Duodenal mucosa (tissue), 2 donors: ENCODE data around the gene TTC38.

Experiments
- H3K27ac ChIP-seq: one replicate; pipeline ENCODE4 v1.7.0; 2013; ENCODE audit warnings: low read depth, low read length
- H3K27me3 ChIP-seq, 2 donors: one replicate each; pipeline ENCODE4 v1.7.0; 2013; ENCODE audit warnings: low read length in 2 of 2, control low read depth in 1 of 2; ENCODE audit not compliant: insufficient read depth in 2 of 2, control insufficient read depth in 1 of 2
- H3K36me3 ChIP-seq, 2 donors: one replicate each; pipeline ENCODE4 v1.7.0; 2013; ENCODE audit warnings: low read length in 2 of 2, control low read depth in 1 of 2; ENCODE audit not compliant: insufficient read depth in 2 of 2, control insufficient read depth in 1 of 2
- H3K4me1 ChIP-seq, 2 donors: one replicate each; pipeline ENCODE4 v1.7.0; 2013; ENCODE audit warnings: low read length in 2 of 2, control low read depth in 1 of 2; ENCODE audit not compliant: insufficient read depth in 2 of 2, control insufficient read depth in 1 of 2
- H3K4me3 ChIP-seq, 2 donors: one replicate each; pipeline ENCODE4 v1.7.0; 2013; ENCODE audit warnings: low read length in 2 of 2, low read depth in 1 of 2
- H3K9ac ChIP-seq, 2 donors: one replicate each; pipeline ENCODE4 v1.7.0; 2013; ENCODE audit warnings: low read length in 2 of 2, low read depth in 1 of 2
- H3K9me3 ChIP-seq, 2 donors: one replicate each; pipeline ENCODE4 v1.7.0; 2013; ENCODE audit warnings: low read length in 2 of 2, control low read depth in 1 of 2; ENCODE audit not compliant: control insufficient read depth in 1 of 2

Gene TTC38

DNA sequence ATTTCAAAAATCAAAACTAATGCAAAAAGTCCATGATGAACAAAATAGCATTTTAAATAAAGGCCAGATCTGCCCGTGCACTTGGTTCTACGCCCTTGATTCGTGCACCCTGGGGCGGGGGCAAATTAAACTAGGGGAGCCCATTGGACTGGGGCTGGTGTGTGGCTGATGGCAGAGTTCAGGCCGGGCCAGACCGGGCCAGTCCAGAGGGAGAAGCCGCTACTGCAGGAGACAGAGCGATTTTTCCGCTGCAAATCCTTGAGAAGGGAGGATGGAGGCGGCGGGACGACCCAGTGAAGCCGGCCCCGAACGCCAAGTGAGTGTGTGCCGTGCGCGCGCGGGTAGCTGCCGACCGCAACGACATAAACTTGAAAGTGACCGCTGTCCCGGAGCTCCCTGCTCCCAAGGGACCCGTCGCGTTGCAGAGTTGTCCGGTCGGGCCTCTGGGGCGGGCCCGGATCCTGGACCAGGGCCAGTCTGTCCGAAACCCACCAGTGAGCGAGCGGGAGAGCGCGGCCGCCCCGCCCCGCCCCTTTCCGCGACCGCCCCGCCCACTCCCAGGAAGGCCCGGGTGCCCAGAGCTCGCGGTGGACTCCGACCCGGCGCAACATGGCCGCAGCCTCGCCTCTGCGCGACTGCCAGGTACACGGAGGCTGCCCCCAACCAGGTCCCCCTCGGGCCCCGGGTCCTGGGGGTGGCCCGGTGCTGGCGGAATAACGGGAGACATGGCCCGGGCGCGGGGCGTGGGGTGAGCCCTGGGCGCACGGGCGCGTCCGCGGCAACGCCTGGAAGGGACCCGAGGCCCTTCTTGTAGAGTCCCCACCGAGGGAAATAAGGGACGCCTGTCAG, at the start of gene TTC38:
TTC38 (plus strand) TSS at position 578 of the 849 bp plus-strand sequence; CDS start at position 610, 32 bp downstream.
- Histone ChIP-seq H3K9me3 (no peaks in the 10 kb centered on the region), H3K36me3 (peaks cover 6 to 17% of the 10 kb centered on the region in 2 donors), H3K4me3 (peak within 1 kb of the TSS; percentile 72 to 96), H3K27ac (peak within 1 kb of the TSS; percentile 79), H3K9ac (peak within 1 kb of the TSS; percentile 86 to 98), H3K4me1 (peaks cover 17 to 23% of the 10 kb centered on the region in 2 donors), H3K27me3 (no peaks in the 10 kb centered on the region)

DNA sequence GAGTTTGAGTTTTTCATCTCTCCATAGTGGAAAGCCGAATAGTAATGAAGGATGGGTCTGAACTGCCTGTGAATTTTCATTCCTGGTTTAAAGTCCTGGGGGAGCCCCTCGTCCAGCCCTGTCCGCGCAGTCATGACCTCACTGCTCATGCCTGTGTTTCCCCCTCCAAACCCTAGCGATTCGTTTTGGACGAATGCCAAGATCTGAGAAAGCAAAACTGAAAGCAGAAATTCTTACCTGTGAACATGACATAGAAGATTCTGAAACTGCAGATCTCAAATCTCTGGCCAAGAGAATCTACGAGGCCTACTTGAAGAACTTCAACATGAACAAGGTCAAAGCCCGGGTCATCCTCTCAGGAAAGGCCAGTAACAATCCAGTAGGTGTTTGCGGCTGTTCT, 48.2 kb upstream of the TTC38 start:
- Histone ChIP-seq H3K27ac (no peak overlapping the region), H3K9ac (no peak overlapping the region), H3K27me3 (no peaks in the 10 kb centered on the region), H3K36me3 (peaks cover 24 to 79% of the 10 kb centered on the region in 2 donors), H3K9me3 (no peaks in the 10 kb centered on the region), H3K4me3 (no peak overlapping the region), H3K4me1 (peaks cover 0 to 11% of the 10 kb centered on the region in 2 donors)

DNA sequence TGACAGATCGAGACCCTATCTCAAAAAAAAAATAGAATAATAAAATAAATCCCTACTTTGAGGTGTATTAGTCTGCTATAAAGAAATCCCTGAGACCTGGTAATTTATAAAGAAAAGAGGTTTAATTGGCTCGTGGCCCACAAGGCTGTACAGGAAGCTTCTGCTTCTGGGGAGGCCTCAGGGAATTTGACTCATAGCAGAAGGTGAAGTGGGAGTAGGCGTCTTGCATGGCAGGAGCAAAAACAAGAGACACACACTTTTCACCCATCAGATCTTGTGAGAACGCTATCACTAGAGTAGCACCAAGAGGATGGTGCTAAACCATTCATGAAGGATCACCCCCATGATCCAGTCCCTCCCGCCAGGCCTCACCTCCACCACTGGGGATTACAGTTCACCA, 46.9 kb upstream of the TTC38 start:
- Histone ChIP-seq H3K4me3 (no peak overlapping the region), H3K4me1 (peaks cover 0 to 11% of the 10 kb centered on the region in 2 donors), H3K36me3 (peaks cover 33 to 77% of the 10 kb centered on the region in 2 donors)

DNA sequence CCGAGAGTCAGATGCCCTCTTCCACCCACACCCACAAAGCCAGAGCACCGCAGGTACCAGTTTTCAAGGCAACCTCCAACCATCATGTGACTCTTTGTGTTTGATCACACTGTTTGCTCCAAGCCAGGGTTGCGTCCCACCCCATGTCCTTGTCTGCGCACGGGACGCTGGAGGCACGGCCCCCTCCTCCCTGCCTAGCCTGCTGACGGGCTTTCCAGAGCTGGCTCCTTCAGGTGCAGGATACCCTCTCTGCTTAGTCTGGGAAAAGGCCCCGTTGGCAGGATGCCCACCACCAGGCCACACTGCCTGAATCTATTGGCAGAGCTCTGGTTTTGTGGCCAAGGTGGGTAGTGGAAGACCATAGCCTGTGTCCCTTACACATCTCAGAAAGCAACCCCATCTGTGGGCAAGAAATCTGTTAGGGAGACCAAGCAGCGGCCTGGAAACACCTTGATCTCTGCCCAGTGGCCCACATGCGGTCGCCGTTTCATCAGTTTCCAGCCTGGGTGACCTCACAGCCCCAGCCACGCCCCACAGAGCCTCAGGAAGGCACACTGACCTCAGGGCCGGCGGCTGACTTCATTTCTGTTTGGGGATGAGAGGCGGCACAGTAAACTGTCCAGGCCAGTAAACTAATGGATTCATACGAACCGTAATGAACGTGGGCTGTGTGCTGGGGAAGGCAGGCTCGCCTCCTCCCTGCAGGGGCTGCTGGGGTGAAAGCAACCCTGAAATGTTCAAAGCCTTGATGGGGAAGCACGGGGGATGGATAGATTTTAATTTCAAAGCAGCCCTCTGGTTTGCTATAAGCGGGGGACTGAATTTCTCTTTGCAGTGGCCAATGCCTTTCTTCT, 43.5 kb upstream of the TTC38 start:
- Histone ChIP-seq H3K36me3 (peaks cover 23 to 68% of the 10 kb centered on the region in 2 donors), H3K9me3 (no peaks in the 10 kb centered on the region), H3K4me1 (peaks cover 0 to 10% of the 10 kb centered on the region in 2 donors), H3K9ac (no peak overlapping the region), H3K27me3 (no peaks in the 10 kb centered on the region), H3K27ac (no peak overlapping the region), H3K4me3 (no peak overlapping the region)

More for the DNA sequence above, 46.9 kb upstream of the TTC38 start:
- no peak overlapping the region for H3K27ac ChIP-seq
- H3K9ac ChIP-seq = no peak overlapping the region
- H3K9me3 ChIP-seq = no peaks in the 10 kb centered on the region
- no peaks in the 10 kb centered on the region for H3K27me3 ChIP-seq

DNA sequence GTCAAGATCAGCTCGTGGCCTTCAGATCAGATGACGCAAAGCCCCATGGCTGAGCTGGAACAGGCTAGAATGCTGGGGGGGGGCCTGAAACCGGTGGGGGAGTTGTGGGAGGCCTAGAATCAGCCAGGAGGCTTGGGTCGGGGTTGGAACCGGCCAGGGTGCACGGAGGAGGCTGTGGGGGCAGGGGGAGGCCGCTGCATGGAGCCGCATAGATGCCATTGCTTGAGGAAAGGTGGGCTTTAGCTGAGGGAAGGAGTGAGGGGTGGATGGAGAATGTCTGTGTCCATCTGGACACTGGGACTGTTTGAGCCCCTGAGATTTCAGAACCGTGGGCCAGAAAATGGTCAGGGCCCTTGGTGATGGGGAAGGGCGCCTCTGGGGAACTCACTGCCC, 42.9 kb upstream of the TTC38 start:
- Histone ChIP-seq H3K27me3 (no peaks in the 10 kb centered on the region), H3K36me3 (peaks cover 26 to 61% of the 10 kb centered on the region in 2 donors), H3K4me1 (peaks cover 0 to 4% of the 10 kb centered on the region in 2 donors), H3K27ac (no peak overlapping the region), H3K4me3 (no peak overlapping the region), H3K9me3 (no peaks in the 10 kb centered on the region), H3K9ac (no peak overlapping the region)

DNA sequence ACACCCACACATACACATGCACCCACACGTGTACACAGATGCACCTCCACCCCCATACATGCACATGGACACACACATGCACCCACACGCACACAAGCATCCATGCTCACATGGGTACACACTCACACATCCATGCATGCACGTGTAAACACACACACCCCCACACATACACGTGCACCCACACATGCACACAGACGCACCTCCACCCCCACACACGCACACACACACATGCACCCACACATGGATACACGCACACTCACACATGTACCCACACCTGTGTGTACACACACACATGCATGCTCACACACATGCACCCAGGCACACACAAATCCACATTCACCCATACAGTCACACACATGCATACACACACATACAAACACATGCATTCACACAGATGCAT, 42.2 kb upstream of the TTC38 start:
- H3K36me3 ChIP-seq = peaks cover 20 to 57% of the 10 kb centered on the region in 2 donors
- H3K27me3 ChIP-seq = no peaks in the 10 kb centered on the region
- no peak overlapping the region for H3K9ac ChIP-seq
- H3K27ac ChIP-seq = no peak overlapping the region
- H3K9me3 ChIP-seq = no peaks in the 10 kb centered on the region
- no peak overlapping the region for H3K4me3 ChIP-seq
- no peaks in the 10 kb centered on the region for H3K4me1 ChIP-seq

DNA sequence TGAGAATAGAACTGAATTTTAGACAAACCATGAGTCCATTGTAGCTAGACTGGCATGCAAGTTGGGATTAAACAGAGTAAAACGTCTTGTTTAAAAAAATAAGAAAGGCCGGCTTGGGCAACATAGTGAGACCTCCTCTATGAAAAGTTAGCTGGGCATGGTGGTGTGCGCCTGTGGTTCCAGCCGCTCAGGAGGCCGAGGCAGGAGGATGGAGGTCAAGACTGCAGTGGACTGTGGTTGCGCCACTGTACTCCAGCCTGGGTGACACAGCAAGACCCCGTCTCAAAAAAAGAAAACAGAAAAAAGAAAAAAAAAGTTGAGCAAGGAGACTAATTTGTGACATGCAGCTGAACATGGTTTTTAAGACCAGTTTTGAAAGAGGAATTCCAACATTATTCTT, 41.2 kb upstream of the TTC38 start:
- no peak overlapping the region for H3K27ac ChIP-seq
- H3K9me3 ChIP-seq = no peaks in the 10 kb centered on the region
- no peaks in the 10 kb centered on the region for H3K27me3 ChIP-seq
- H3K36me3 ChIP-seq = peaks cover 17 to 52% of the 10 kb centered on the region in 2 donors
- no peak overlapping the region for H3K9ac ChIP-seq
- H3K4me3 ChIP-seq = no peak overlapping the region
- H3K4me1 ChIP-seq = no peaks in the 10 kb centered on the region

DNA sequence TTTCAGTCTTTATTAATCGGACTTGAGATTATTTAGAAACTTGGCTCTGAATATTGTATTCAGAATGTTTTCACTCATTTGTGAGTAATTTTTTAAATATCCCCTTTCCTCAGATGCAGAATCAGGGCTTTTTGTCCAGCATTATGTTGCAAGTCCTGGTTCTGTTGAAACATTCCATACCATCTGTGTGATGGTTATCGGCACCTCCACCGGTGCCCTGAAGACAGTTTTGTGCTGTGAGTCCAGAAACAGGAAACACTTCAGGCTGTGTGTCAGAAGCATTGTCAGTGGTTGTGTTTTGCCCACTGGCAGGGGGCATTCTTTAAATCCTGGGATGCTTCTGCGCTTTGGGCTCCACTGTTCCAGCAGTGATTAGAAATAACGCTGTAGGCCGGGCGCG, 38.1 kb upstream of the TTC38 start:
- Histone ChIP-seq H3K9ac (no peak overlapping the region), H3K27ac (no peak overlapping the region), H3K36me3 (peaks cover 22 to 49% of the 10 kb centered on the region in 2 donors), H3K4me3 (no peak overlapping the region), H3K9me3 (no peaks in the 10 kb centered on the region), H3K4me1 (no peaks in the 10 kb centered on the region), H3K27me3 (no peaks in the 10 kb centered on the region)

DNA sequence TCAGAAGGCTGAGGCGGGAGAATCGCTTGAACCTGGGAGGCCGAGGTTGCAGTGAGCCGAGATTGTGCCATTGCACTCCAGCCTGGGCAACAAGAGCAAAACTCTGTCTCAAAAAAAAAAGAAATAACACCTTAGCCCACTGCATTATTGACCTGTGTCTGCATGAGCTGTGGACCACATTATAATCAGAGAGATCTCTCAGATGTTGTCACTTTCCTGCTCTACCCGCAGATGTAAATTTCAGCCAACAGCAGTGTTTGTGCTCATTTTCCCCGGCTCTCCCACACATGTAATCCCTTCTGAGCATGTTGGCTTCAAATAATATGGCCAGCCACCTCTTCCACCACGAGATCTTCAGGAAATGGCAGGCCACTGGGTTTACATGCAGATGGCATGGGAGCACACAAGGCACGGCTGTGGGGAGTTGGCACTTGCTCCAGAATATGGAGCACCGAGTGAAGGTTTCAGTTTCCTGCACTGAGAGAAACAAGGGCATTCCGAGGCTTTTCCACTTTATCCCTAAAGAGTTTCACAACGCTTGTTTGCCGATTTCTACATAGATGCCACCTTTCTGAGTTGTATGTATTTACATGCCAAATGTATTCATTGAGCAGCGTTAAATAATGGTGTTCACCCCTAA, 37.4 kb upstream of the TTC38 start:
- Histone ChIP-seq H3K9me3 (no peaks in the 10 kb centered on the region), H3K4me1 (no peaks in the 10 kb centered on the region), H3K27me3 (no peaks in the 10 kb centered on the region), H3K36me3 (peaks cover 26 to 50% of the 10 kb centered on the region in 2 donors), H3K4me3 (no peak overlapping the region), H3K9ac (no peak overlapping the region), H3K27ac (no peak overlapping the region)
